Osteocyte (in vitro differentiated cells): ENCODE measurements around the gene TSHZ3. TPM values are rescaled to one million over a fixed set of nuclear protein-coding genes. Genes with fewer than 3 reads are reported as not detected.
A peak's percentile ranks its signal among the peaks of the same experiment; 100 is the strongest.

Experiments used
- DNase-seq: peaks from one replicate; pipeline ENCODE4 v3.0.0; 2021; ENCODE audit warnings: mixed read lengths; ENCODE audit not compliant: unreplicated experiment; ENCODE audit errors: extremely low spot score
- H3K27ac Mint-ChIP-seq: one replicate; pipeline ENCODE4 v1.8.0; 2021; ENCODE audit warnings: mild to moderate bottlenecking, mixed read lengths; ENCODE audit not compliant: unreplicated experiment
- H3K27me3 Mint-ChIP-seq: one replicate; pipeline ENCODE4 v1.8.0; 2021; ENCODE audit warnings: mixed read lengths; ENCODE audit not compliant: unreplicated experiment
- H3K36me3 Mint-ChIP-seq: one replicate; pipeline ENCODE4 v1.8.0; 2021; ENCODE audit warnings: mixed read lengths; ENCODE audit not compliant: unreplicated experiment
- H3K4me1 Mint-ChIP-seq: one replicate; pipeline ENCODE4 v1.8.0; 2021; ENCODE audit warnings: mixed read lengths; ENCODE audit not compliant: unreplicated experiment
- H3K4me3 Mint-ChIP-seq: one replicate; pipeline ENCODE4 v1.8.0; 2021; ENCODE audit warnings: mild to moderate bottlenecking, moderate library complexity, mixed read lengths; ENCODE audit not compliant: unreplicated experiment
- H3K9me3 Mint-ChIP-seq: one replicate; pipeline ENCODE4 v1.8.0; 2021; ENCODE audit warnings: mixed read lengths; ENCODE audit not compliant: unreplicated experiment
- CTCF ChIP-seq: fragments of 200-600 bp; sonication (generic); IDR thresholded peaks from 2 replicates; pipeline ENCODE4 v1.5.0; 2021; ENCODE audit warnings: antibody characterized with exemption, mild to moderate bottlenecking, moderate library complexity
- total RNA-seq: library from RNA; stranded (reverse); gene quantifications from 2 replicates; pipeline ENCODE4 v1.2.1, GENCODE V29; 2021

The TSHZ3 gene
- total RNA-seq, 1 donor from 2014 or later = 10.7 TPM

- H3K4me1 Mint-ChIP-seq = peaks cover 22% of the 10 kb centered on the region
- H3K4me3 Mint-ChIP-seq = no peak overlapping the region
- H3K27ac Mint-ChIP-seq = no peak overlapping the region
- TF ChIP-seq CTCF = no peak
- DNase-seq = peak; percentile 48
- no peaks in the 10 kb centered on the region for H3K27me3 Mint-ChIP-seq
- H3K36me3 Mint-ChIP-seq = no peaks in the 10 kb centered on the region
- no peaks in the 10 kb centered on the region for H3K9me3 Mint-ChIP-seq
These were observed 88.9 kb downstream of the TSHZ3 start for GRCh38 chr19:31260171-31260933.

GRCh38 chr19:31258211-31259052 lies 90.8 kb downstream of the TSHZ3 start:
- H3K4me3 Mint-ChIP-seq = no peak overlapping the region
- H3K9me3 Mint-ChIP-seq = no peaks in the 10 kb centered on the region
- no peaks in the 10 kb centered on the region for H3K36me3 Mint-ChIP-seq
- peak; percentile 70 for DNase-seq
- peaks cover 33% of the 10 kb centered on the region for H3K4me1 Mint-ChIP-seq
- no peak overlapping the region for H3K27ac Mint-ChIP-seq
- no peaks in the 10 kb centered on the region for H3K27me3 Mint-ChIP-seq
- TF ChIP-seq CTCF = no peak

- Mint-ChIP-seq H3K27me3 (no peaks in the 10 kb centered on the region), H3K4me1 (peaks cover 30% of the 10 kb centered on the region)
- no peak for TF ChIP-seq CTCF
These were observed 91.7 kb downstream of the TSHZ3 start for GRCh38 chr19:31257426-31258130.

GRCh38 chr19:31257025-31257424 lies 92.2 kb downstream of the TSHZ3 start:
- H3K36me3 Mint-ChIP-seq = no peaks in the 10 kb centered on the region
- H3K4me3 Mint-ChIP-seq = no peak overlapping the region
- H3K9me3 Mint-ChIP-seq = no peaks in the 10 kb centered on the region
- H3K27ac Mint-ChIP-seq = no peak overlapping the region
- DNase-seq = peak; percentile 63
- no peaks in the 10 kb centered on the region for H3K27me3 Mint-ChIP-seq
- no peak for TF ChIP-seq CTCF
- peaks cover 24% of the 10 kb centered on the region for H3K4me1 Mint-ChIP-seq

More at GRCh38 chr19:31257426-31258130, 91.7 kb downstream of the TSHZ3 start:
- no peak overlapping the region for H3K4me3 Mint-ChIP-seq
- no peak overlapping the region for H3K27ac Mint-ChIP-seq
- no peaks in the 10 kb centered on the region for H3K9me3 Mint-ChIP-seq
- peak; percentile 65 for DNase-seq
- H3K36me3 Mint-ChIP-seq = no peaks in the 10 kb centered on the region
